H9 (cell line): Measurements from ENCODE around the gene USP3. TPM values are rescaled to one million over a fixed set of nuclear protein-coding genes. Genes with fewer than 3 reads are reported as not detected.

ENCODE experiments used
- DNase-seq: peaks from one replicate; pipeline ENCODE4 v3.0.0-alpha.2; 2017
- H2AFZ ChIP-seq: one replicate; pipeline ENCODE4 v1.6.1; 2013; ENCODE audit warnings: mild to moderate bottlenecking, low read length, control low read depth, moderate library complexity
- H2AK5ac ChIP-seq: 2 replicates; pipeline ENCODE4 v1.6.1; 2013; ENCODE audit warnings: low read length, control low read depth, mixed read lengths; ENCODE audit not compliant: insufficient read length
- H2BK120ac ChIP-seq: one replicate; pipeline ENCODE4 v1.6.1; 2013; ENCODE audit warnings: low read depth, mild to moderate bottlenecking, low read length, control low read depth, inconsistent platforms; ENCODE audit not compliant: poor library complexity, severe bottlenecking
- H2BK12ac ChIP-seq: 2 replicates; pipeline ENCODE4 v1.6.1; 2013; ENCODE audit warnings: low read length, control low read depth, mixed read lengths, low read depth; ENCODE audit not compliant: insufficient read length
- H2BK15ac ChIP-seq: 2 replicates; pipeline ENCODE4 v1.6.1; 2013; ENCODE audit warnings: low read depth, low read length, control low read depth
- H2BK20ac ChIP-seq: one replicate; pipeline ENCODE4 v1.6.1; 2013; ENCODE audit warnings: low read depth, mild to moderate bottlenecking, low read length, control low read depth, inconsistent platforms; ENCODE audit not compliant: poor library complexity, severe bottlenecking
- H2BK5ac ChIP-seq: 2 replicates; pipeline ENCODE4 v1.6.1; 2013; ENCODE audit warnings: low read length, control low read depth, mixed read lengths; ENCODE audit not compliant: insufficient read length
- H3K14ac ChIP-seq: 2 replicates; pipeline ENCODE4 v1.6.1; 2013; ENCODE audit warnings: low read length, control low read depth; ENCODE audit not compliant: insufficient read depth
- H3K18ac ChIP-seq: 2 replicates; pipeline ENCODE4 v1.6.1; 2013; ENCODE audit warnings: low read depth, mild to moderate bottlenecking, mixed read lengths, low read length, control low read depth; ENCODE audit not compliant: insufficient read length
- H3K23ac ChIP-seq: 2 replicates; pipeline ENCODE4 v1.6.1; 2013; ENCODE audit warnings: low read length, control low read depth, mixed read lengths, low read depth; ENCODE audit not compliant: insufficient read length
- H3K23me2 ChIP-seq: 2 replicates; pipeline ENCODE4 v1.6.1; 2013; ENCODE audit warnings: low read depth, mild to moderate bottlenecking, mixed read lengths, low read length, control low read depth; ENCODE audit not compliant: insufficient read length, poor library complexity, severe bottlenecking
- H3K27ac ChIP-seq: 2 replicates; pipeline ENCODE4 v1.5.1; 2013; ENCODE audit warnings: low read length, control low read depth, mixed read lengths, low read depth; ENCODE audit not compliant: insufficient read length
- H3K27me3 ChIP-seq: 2 replicates; pipeline ENCODE4 v1.6.1; 2013; ENCODE audit warnings: low read length, control low read depth, inconsistent platforms; ENCODE audit not compliant: insufficient read depth
- H3K4ac ChIP-seq: 2 replicates; pipeline ENCODE4 v1.6.1; 2013; ENCODE audit warnings: low read depth, mild to moderate bottlenecking, control low read depth, inconsistent platforms, low read length, moderate library complexity
- H3K4me1 ChIP-seq: 2 replicates; pipeline ENCODE4 v1.6.1; 2013; ENCODE audit warnings: low read length, control low read depth, inconsistent platforms; ENCODE audit not compliant: insufficient read depth
- H3K4me2 ChIP-seq: 2 replicates; pipeline ENCODE4 v1.6.1; 2013; ENCODE audit warnings: low read length, control low read depth, mixed read lengths; ENCODE audit not compliant: insufficient read length, insufficient read depth
- H3K56ac ChIP-seq: 2 replicates; pipeline ENCODE4 v1.6.1; 2013; ENCODE audit warnings: low read depth, mild to moderate bottlenecking, mixed read lengths, low read length, control low read depth; ENCODE audit not compliant: insufficient read length
- H3K79me1 ChIP-seq: 2 replicates; pipeline ENCODE4 v1.6.1; 2013; ENCODE audit warnings: low read depth, mild to moderate bottlenecking, moderate library complexity, low read length, control low read depth, inconsistent platforms; ENCODE audit not compliant: insufficient read depth, poor library complexity, severe bottlenecking
- H3K79me2 ChIP-seq: 2 replicates; pipeline ENCODE4 v1.6.1; 2013; ENCODE audit warnings: low read length, control low read depth, inconsistent platforms; ENCODE audit not compliant: insufficient read depth
- H3K9ac ChIP-seq: 2 replicates; pipeline ENCODE4 v1.6.1; 2013; ENCODE audit warnings: low read length, control low read depth, mixed read lengths; ENCODE audit not compliant: insufficient read length; ENCODE audit errors: extremely low read depth
- H3K9me3 ChIP-seq: one replicate; pipeline ENCODE4 v1.6.1; 2013; ENCODE audit warnings: low read depth, low read length, inconsistent platforms; ENCODE audit not compliant: control insufficient read depth
- H3T11ph ChIP-seq: one replicate; pipeline ENCODE4 v1.6.1; 2013; ENCODE audit warnings: mild to moderate bottlenecking, low read length, control low read depth, inconsistent platforms
- H4K20me1 ChIP-seq: one replicate; pipeline ENCODE4 v1.6.1; 2013; ENCODE audit not compliant: control insufficient read depth, insufficient read length, insufficient read depth
- H4K5ac ChIP-seq: 2 replicates; pipeline ENCODE4 v1.6.1; 2013; ENCODE audit warnings: low read depth, mild to moderate bottlenecking, mixed read lengths, low read length, control low read depth; ENCODE audit not compliant: insufficient read length
- H4K8ac ChIP-seq: replicated peaks from 2 replicates; pipeline ENCODE4 v1.6.1; 2013; ENCODE audit warnings: low read length, control low read depth, mixed read lengths, low read depth; ENCODE audit not compliant: insufficient read length
- H4K91ac ChIP-seq: 2 replicates; pipeline ENCODE4 v1.6.1; 2013; ENCODE audit warnings: low read depth, mild to moderate bottlenecking, moderate library complexity, mixed read lengths, low read length, control low read depth; ENCODE audit not compliant: insufficient read length
- H3K27ac Mint-ChIP-seq, 3 experiments: 2 replicates in 2 of 3; 3 replicates in 1 of 3; pipeline ENCODE4 v1.8.0; 2020 to 2021; ENCODE audit warnings: mixed read lengths in 3 of 3, mild to moderate bottlenecking in 1 of 3, moderate library complexity in 1 of 3
- H3K27me3 Mint-ChIP-seq: 2 replicates; pipeline ENCODE4 v1.8.0; 2021; ENCODE audit warnings: low read depth, mild to moderate bottlenecking, moderate library complexity, mixed read lengths
- H3K36me3 Mint-ChIP-seq, 3 experiments: 2 replicates in 2 of 3; 3 replicates in 1 of 3; pipeline ENCODE4 v1.8.0; 2020 to 2021; ENCODE audit warnings: low read depth in 3 of 3, mixed read lengths in 3 of 3; ENCODE audit not compliant: insufficient read depth in 1 of 3
- H3K4me1 Mint-ChIP-seq, 2 experiments: 2 replicates each; pipeline ENCODE4 v1.8.0; 2020; ENCODE audit warnings: mixed read lengths in 2 of 2
- H3K4me3 Mint-ChIP-seq, 2 experiments: 2 replicates in 1 of 2; 3 replicates in 1 of 2; pipeline ENCODE4 v1.8.0; 2020 to 2021; ENCODE audit warnings: mild to moderate bottlenecking in 2 of 2, mixed read lengths in 2 of 2, moderate library complexity in 1 of 2
- H3K9me3 Mint-ChIP-seq, 2 experiments: 2 replicates in 1 of 2; 3 replicates in 1 of 2; pipeline ENCODE4 v1.8.0; 2020; ENCODE audit warnings: mild to moderate bottlenecking in 2 of 2, mixed read lengths in 2 of 2, moderate library complexity in 1 of 2
- CTCF ChIP-seq: fragments of 200-600 bp; sonication (generic); conservative IDR thresholded peaks from 3 replicates; pipeline ENCODE4 v1.8.0; 2021; ENCODE audit warnings: antibody characterized with exemption, mild to moderate bottlenecking
- WGBS: extraction: QIAGEN DNeasy Blood & Tissue Kit; methylation state at CpG from one replicate; pipeline ENCODE4 v1.1.7; 2013; ENCODE audit warnings: missing lambda C conversion rate, low lambda C conversion rate, mixed read lengths; ENCODE audit not compliant: insufficient read length; ENCODE audit errors: extremely low coverage; 5-methylcytosine and 5-hydroxymethylcytosine counted together
- total RNA-seq: library from RNA; stranded (reverse); gene quantifications from 2 replicates; pipeline ENCODE4 v1.2.1, GENCODE V29; 2021

USP3 gene
- total RNA-seq, 1 experiment from 2014 or later, result 14.2 TPM

GRCh38 chr15:63565536-63566186, 61.3 kb downstream of the USP3 start:
- no peak overlapping the region for H3K4me3 Mint-ChIP-seq

More at GRCh38 chr15:63565536-63566186, 61.3 kb downstream of the USP3 start:
- H2BK5ac ChIP-seq, result no peak overlapping the region
- WGBS, result no CpG with 5 or more reads among the region's 2 CpGs
- no peak overlapping the region for H4K91ac ChIP-seq
- H3K9me3 ChIP-seq, result no peaks in the 10 kb centered on the region
- no peak overlapping the region for H3T11ph ChIP-seq
- H4K20me1 ChIP-seq, result no peaks in the 10 kb centered on the region
- H3K27me3 Mint-ChIP-seq, result no peaks in the 10 kb centered on the region
- no peaks in the 10 kb centered on the region for H3K9me3 Mint-ChIP-seq
- H3K4me1 Mint-ChIP-seq, result peaks cover 6 to 7% of the 10 kb centered on the region in 2 experiments
- no peak overlapping the region for H3K27ac ChIP-seq
- no peak overlapping the region for H4K8ac ChIP-seq
- H2BK15ac ChIP-seq, result no peak overlapping the region
- no peak overlapping the region for H3K14ac ChIP-seq
- H2BK20ac ChIP-seq, result no peak overlapping the region
- DNase-seq, result no peak
- H3K79me1 ChIP-seq, result no peaks in the 10 kb centered on the region
- H2BK120ac ChIP-seq, result no peak overlapping the region
- H3K23ac ChIP-seq, result no peak overlapping the region
- H2AK5ac ChIP-seq, result no peak overlapping the region
- peaks cover 13% of the 10 kb centered on the region for H3K4me1 ChIP-seq
- no peak overlapping the region for H3K27ac Mint-ChIP-seq
- H3K4me2 ChIP-seq, result no peak overlapping the region
- H2BK12ac ChIP-seq, result no peak overlapping the region
- no peak overlapping the region for H3K4ac ChIP-seq
- H3K79me2 ChIP-seq, result no peaks in the 10 kb centered on the region
- H3K27me3 ChIP-seq, result no peaks in the 10 kb centered on the region
- H3K18ac ChIP-seq, result no peak overlapping the region
- H3K9ac ChIP-seq, result no peak overlapping the region
- TF ChIP-seq CTCF, result no peak
- no peaks in the 10 kb centered on the region for H3K23me2 ChIP-seq
- no peak overlapping the region for H4K5ac ChIP-seq
- H3K56ac ChIP-seq, result no peak overlapping the region
- peaks cover 4 to 15% (median 7%) of the 10 kb centered on the region in 3 experiments; a peak in 4 of 7 replicates for H3K36me3 Mint-ChIP-seq
- H2AFZ ChIP-seq, result no peak overlapping the region
